HepG2 (cell line): ENCODE measurements around the gene CAMK1. TPM values are rescaled to one million over a fixed set of nuclear protein-coding genes. Genes with fewer than 3 reads are reported as not detected.

ENCODE experiments used
- ELF1 ChIP-seq: sonication (generic); formaldehyde crosslinking; IDR thresholded peaks from 2 replicates; pipeline ENCODE4 v1.4.0; 2020; ENCODE audit warnings: missing genetic modification reagents
- FOXA3 ChIP-seq: IDR thresholded peaks from 2 replicates; pipeline ENCODE4 v1.6.1; 2016; ENCODE audit warnings: missing genetic modification reagents, missing compliant biosample characterization
- MED8 ChIP-seq: sonication (generic); formaldehyde crosslinking; IDR thresholded peaks from 2 replicates; pipeline ENCODE4 v1.8.1; 2023; ENCODE audit warnings: mild to moderate bottlenecking, missing genetic modification reagents; ENCODE audit not compliant: insufficient replicate concordance
- MYC ChIP-seq: sonication (generic); formaldehyde crosslinking; IDR thresholded peaks from 2 replicates; pipeline ENCODE4 v1.9.0; 2021; ENCODE audit warnings: missing genetic modification reagents, borderline replicate concordance
- NCOA1 ChIP-seq: sonication (generic); formaldehyde crosslinking; IDR thresholded peaks from 2 replicates; pipeline ENCODE4 v1.9.0; 2021; ENCODE audit warnings: missing genetic modification reagents
- NFYB ChIP-seq: sonication (generic); formaldehyde crosslinking; IDR thresholded peaks from 2 replicates; pipeline ENCODE4 v1.4.0; 2020; ENCODE audit warnings: missing genetic modification reagents
- PAX8 ChIP-seq: sonication (generic); formaldehyde crosslinking; IDR thresholded peaks from 2 replicates; pipeline ENCODE4 v1.8.0; 2022; ENCODE audit warnings: mild to moderate bottlenecking, missing genetic modification reagents, borderline replicate concordance
- RNF219 ChIP-seq: sonication (generic); formaldehyde crosslinking; IDR thresholded peaks from 2 replicates; pipeline ENCODE4 v1.5.0; 2020; ENCODE audit warnings: mild to moderate bottlenecking, missing genetic modification reagents
- SMAD9 ChIP-seq: sonication (generic); formaldehyde crosslinking; IDR thresholded peaks from 2 replicates; pipeline ENCODE4 v1.5.1; 2020; ENCODE audit warnings: mild to moderate bottlenecking, missing genetic modification reagents
- SNAI1 ChIP-seq: sonication (generic); formaldehyde crosslinking; IDR thresholded peaks from 2 replicates; pipeline ENCODE4 v1.5.0; 2020; ENCODE audit warnings: mild to moderate bottlenecking, missing genetic modification reagents, borderline replicate concordance
- ZBTB21 ChIP-seq: sonication (generic); formaldehyde crosslinking; IDR thresholded peaks from 2 replicates; pipeline ENCODE4 v1.4.0; 2020; ENCODE audit warnings: missing genetic modification reagents
- ZNF296 ChIP-seq: sonication (generic); formaldehyde crosslinking; conservative IDR thresholded peaks from 2 replicates; pipeline ENCODE4 v1.5.0; 2020; ENCODE audit warnings: mild to moderate bottlenecking, missing genetic modification reagents
- ZNF577 ChIP-seq: sonication (generic); formaldehyde crosslinking; IDR thresholded peaks from 2 replicates; pipeline ENCODE4 v1.4.0; 2020; ENCODE audit warnings: mild to moderate bottlenecking, low read depth, missing genetic modification reagents, borderline replicate concordance
- ZNF629 ChIP-seq: sonication (generic); formaldehyde crosslinking; conservative IDR thresholded peaks from 2 replicates; pipeline ENCODE4 v1.5.0; 2020; ENCODE audit warnings: missing genetic modification reagents
- ZNF766 ChIP-seq: sonication (generic); formaldehyde crosslinking; IDR thresholded peaks from 2 replicates; pipeline ENCODE4 v1.5.0; 2020; ENCODE audit warnings: missing genetic modification reagents, borderline replicate concordance
- polyA plus RNA-seq, 8 experiments: library from polyadenylated mRNA; depleted of rRNA in 3 of 8; stranded (reverse) in 7 of 8; unstranded in 1 of 8; fragments of >200 nt; fragmentation: Illumina TruSeq in 4 of 8; extraction: Trizol in 4 of 8; gene quantifications; 2 replicates each; pipeline versions ENCODE4 v1.2.1 to v1.2.3, GENCODE V29; 2011 to 2016; ENCODE audit warnings: low read depth in 4 of 8, missing spikeins in 1 of 8, mixed read lengths in 1 of 8; ENCODE audit not compliant: insufficient read depth in 1 of 8
- total RNA-seq, 5 experiments: library from RNA; depleted of rRNA; stranded (reverse); fragments of >200 nt; fragmentation: Illumina TruSeq; extraction: Trizol; gene quantifications; 2 replicates each; pipeline ENCODE4 v1.2.3, GENCODE V29; 2016; ENCODE audit warnings: low read depth in 1 of 5
- TF ChIP-seq, protein P1 (sequence below): sonication (generic); formaldehyde crosslinking; IDR thresholded peaks from one replicate; pipeline ENCODE4 v1.5.1; 2020; ENCODE audit warnings: mild to moderate bottlenecking, missing genetic modification reagents; ENCODE audit errors: not compliant biosample characterization
- TF ChIP-seq, protein P2 (sequence below): IDR thresholded peaks from 2 replicates; pipeline ENCODE4 v1.6.1; 2018; ENCODE audit warnings: missing genetic modification reagents

Gene CAMK1
- total and polyA plus RNA-seq, 2 of the 13 experiments (the other 11 are each of a cell fraction or from before 2014, with no cell fraction given): 26.4 to 53.3 TPM

- no peak for TF ChIP-seq MED8
- TF ChIP-seq ZNF766 (CRISPR knock-in tag): peak; percentile 71; the same call in 1 of the 2 replicates
- no peak for TF ChIP-seq ZBTB21 (CRISPR knock-in tag)
- TF ChIP-seq, protein P1, sequence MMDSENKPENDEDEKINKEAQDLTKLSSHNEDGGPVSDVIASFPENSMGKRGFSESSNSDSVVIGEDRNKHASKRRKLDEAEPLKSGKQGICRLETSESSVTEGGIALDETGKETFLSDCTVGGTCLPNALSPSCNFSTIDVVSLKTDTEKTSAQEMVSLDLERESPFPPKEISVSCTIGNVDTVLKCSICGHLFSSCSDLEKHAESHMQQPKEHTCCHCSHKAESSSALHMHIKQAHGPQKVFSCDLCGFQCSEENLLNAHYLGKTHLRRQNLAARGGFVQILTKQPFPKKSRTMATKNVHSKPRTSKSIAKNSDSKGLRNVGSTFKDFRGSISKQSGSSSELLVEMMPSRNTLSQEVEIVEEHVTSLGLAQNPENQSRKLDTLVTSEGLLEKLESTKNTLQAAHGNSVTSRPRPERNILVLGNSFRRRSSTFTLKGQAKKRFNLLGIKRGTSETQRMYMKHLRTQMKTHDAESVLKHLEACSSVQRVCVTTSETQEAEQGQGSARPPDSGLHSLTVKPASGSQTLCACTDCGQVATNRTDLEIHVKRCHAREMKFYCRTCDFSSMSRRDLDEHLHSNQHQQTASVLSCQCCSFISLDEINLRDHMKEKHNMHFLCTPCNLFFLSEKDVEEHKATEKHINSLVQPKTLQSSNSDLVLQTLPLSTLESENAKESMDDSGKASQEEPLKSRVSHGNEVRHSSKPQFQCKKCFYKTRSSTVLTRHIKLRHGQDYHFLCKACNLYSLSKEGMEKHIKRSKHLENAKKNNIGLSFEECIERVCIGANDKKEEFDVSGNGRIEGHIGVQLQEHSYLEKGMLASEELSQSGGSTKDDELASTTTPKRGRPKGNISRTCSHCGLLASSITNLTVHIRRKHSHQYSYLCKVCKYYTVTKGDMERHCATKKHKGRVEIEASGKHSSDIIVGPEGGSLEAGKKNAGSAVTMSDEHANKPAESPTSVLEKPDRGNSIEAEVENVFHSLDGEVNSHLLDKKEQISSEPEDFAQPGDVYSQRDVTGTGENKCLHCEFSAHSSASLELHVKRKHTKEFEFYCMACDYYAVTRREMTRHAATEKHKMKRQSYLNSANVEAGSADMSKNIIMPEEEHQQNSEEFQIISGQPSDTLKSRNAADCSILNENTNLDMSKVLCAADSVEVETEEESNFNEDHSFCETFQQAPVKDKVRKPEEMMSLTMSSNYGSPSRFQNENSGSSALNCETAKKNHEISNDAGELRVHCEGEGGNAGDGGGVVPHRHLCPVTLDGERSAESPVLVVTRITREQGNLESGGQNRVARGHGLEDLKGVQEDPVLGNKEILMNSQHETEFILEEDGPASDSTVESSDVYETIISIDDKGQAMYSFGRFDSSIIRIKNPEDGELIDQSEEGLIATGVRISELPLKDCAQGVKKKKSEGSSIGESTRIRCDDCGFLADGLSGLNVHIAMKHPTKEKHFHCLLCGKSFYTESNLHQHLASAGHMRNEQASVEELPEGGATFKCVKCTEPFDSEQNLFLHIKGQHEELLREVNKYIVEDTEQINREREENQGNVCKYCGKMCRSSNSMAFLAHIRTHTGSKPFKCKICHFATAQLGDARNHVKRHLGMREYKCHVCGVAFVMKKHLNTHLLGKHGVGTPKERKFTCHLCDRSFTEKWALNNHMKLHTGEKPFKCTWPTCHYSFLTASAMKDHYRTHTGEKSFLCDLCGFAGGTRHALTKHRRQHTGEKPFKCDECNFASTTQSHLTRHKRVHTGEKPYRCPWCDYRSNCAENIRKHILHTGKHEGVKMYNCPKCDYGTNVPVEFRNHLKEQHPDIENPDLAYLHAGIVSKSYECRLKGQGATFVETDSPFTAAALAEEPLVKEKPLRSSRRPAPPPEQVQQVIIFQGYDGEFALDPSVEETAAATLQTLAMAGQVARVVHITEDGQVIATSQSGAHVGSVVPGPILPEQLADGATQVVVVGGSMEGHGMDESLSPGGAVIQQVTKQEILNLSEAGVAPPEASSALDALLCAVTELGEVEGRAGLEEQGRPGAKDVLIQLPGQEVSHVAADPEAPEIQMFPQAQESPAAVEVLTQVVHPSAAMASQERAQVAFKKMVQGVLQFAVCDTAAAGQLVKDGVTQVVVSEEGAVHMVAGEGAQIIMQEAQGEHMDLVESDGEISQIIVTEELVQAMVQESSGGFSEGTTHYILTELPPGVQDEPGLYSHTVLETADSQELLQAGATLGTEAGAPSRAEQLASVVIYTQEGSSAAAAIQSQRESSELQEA (CRISPR knock-in tag): peak; percentile 81
- TF ChIP-seq SNAI1: peak; percentile 55; the same call in 1 of the 2 replicates
- peak; percentile 84; the same call in 1 of the 2 replicates for TF ChIP-seq SMAD9
- no peak for TF ChIP-seq RNF219 (CRISPR knock-in tag)
- peak; percentile 54; the same call in 1 of the 2 replicates for TF ChIP-seq MYC (CRISPR knock-in tag)
- TF ChIP-seq FOXA3 (CRISPR knock-in tag): no peak
- TF ChIP-seq ELF1 (CRISPR knock-in tag): no peak; the same call in 1 of the 2 replicates
- 0 out of 2 replicates have a peak, but pooled peaks have one; percentile 12 for TF ChIP-seq ZNF629 (CRISPR knock-in tag)
- TF ChIP-seq, protein P2, sequence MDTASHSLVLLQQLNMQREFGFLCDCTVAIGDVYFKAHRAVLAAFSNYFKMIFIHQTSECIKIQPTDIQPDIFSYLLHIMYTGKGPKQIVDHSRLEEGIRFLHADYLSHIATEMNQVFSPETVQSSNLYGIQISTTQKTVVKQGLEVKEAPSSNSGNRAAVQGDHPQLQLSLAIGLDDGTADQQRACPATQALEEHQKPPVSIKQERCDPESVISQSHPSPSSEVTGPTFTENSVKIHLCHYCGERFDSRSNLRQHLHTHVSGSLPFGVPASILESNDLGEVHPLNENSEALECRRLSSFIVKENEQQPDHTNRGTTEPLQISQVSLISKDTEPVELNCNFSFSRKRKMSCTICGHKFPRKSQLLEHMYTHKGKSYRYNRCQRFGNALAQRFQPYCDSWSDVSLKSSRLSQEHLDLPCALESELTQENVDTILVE (CRISPR knock-in tag): peak; percentile 81
- TF ChIP-seq ZNF577 (CRISPR knock-in tag): 0 out of 2 replicates have a peak, but pooled peaks have one; percentile 65
- no peak for TF ChIP-seq ZNF296 (CRISPR knock-in tag)
- TF ChIP-seq NCOA1: 0 out of 2 replicates have a peak, but pooled peaks have one; percentile 66
- no peak; the same call in 1 of the 2 replicates for TF ChIP-seq PAX8 (CRISPR knock-in tag)
- TF ChIP-seq NFYB: no peak
Measured at GRCh38 chr3:9731206-9732079, 38.3 kb downstream of the CAMK1 start, which contains the start of gene BRPF1 (continued).
